Stimulated activated CD8-positive, alpha-beta memory T cell treated with anti-CD3 and anti-CD28 coated beads, Interleukin-12 subunit alpha, Interleukin-12 subunit beta, amount 100 ng/mL, for 1 hour (primary cell): Measurements from ENCODE around the gene RSPH10B.
"Not testable (repeated sequence)": the region's sequence is repeated elsewhere in the genome, so short reads cannot be mapped to it uniquely, and the experiment has no call there.

Experiments used
- DNase-seq: peaks from one replicate; pipeline ENCODE4 v3.0.0-alpha.2; 2020; ENCODE audit warnings: low read depth

RSPH10B gene

DNA sequence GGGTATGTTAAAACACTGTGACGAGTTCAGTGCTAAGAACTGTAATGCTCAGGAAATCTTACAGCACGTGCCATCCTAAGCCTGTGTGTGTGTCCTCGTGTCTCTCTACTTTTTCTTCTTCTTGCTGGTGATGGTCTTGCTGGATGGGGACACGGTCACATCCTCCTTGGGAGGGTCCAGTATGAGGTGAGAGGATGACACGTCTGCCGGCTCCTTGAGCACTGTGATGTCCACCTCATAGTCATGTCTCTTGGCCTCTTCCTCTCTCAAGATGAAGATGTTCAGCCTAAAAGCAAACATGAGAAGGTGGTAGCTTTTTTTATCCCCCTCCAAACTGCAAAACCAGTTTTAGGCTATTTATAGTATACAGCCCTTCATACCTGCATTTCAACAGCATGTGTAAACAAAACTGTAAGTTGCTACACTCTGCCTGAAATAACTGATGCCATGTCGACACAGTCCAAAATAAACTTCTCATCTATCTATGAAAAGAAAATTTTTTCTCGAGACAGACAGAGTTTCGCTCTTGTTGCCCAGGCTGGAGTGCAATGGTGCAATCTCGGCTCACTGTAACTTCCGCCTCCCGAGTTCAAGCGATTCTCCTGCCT, 44.1 kb downstream of the RSPH10B start:
- DNase-seq, result not testable (repeated sequence)

- not testable (repeated sequence) for DNase-seq
Measured at GRCh38 chr7:5924630-5925029, 45.9 kb downstream of the RSPH10B start.

DNA sequence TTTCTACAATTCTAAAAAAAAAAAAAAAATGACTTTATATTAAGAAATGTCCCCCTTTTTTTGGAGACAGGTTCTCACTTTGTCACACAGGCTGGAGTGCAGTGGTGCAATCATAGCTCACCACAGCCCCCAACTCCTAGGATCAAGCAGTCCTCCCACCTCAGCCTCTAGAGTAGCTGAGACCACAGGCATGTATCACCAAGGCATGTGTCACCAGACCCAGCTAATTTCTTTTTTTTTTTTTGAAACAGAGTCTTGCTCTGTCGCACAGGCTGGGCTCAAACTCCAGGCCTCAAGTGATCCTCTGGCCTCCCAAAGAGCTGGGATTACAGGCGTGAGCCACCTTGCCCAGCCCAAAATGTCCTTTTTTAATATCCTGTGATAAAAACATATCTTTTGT, 46.3 kb downstream of the RSPH10B start:
- DNase-seq, result not testable (repeated sequence)

DNA sequence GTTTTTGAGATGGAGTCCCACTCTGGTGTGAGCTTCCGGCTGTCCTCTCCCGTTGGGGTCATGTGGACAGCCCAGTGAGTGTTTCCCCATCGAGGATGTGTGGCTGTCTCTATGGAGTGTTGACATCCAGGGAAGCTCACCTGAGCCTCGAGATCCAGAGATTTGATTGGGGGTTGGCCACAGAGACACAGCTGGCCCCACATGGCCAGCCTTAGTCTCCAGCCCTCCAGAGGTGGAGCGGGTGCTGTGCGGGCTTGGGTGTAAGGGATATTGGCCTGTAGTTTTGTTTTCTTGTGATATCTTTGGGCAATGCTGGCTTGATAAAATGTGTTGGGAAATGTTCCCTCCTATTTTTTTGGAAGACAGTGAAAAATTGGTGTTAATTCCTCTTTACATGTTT, 54.0 kb downstream of the RSPH10B start:
- DNase-seq, result not testable (repeated sequence)

- DNase-seq, result not testable (repeated sequence)
Measured at GRCh38 chr7:5908835-5909234, 61.7 kb downstream of the RSPH10B start.

DNA sequence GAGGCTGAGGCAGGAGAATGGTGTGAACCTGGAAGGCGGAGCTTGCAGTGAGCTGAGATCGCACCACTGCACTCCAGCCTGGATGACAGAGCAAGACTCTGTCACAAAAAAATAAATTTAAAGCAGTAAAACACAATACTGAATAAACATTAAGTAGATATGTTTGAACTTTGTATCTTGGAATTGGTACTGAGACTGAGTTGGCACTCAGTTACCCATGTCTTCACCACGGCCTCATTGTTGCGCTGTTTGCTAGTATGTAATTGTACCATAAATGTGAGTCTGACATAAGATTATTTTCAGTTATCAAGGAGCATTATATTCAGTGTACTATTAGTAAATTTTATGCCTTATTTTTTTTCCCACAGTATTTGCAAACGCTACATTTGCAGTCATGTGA, 65.8 kb downstream of the RSPH10B start:
- not testable (repeated sequence) for DNase-seq

- not testable (repeated sequence) for DNase-seq
Measured at GRCh38 chr7:5903002-5903401, 67.5 kb downstream of the RSPH10B start.

GRCh38 chr7:5898480-5899224, 71.8 kb downstream of the RSPH10B start, which contains the start of gene CCZ1:
Gene CCZ1, plus strand, starts transcription at chr7:5898733. Its CDS starts 67 bp downstream, at chr7:5898800.
- peak; percentile 72 for DNase-seq

- not testable (repeated sequence) for DNase-seq
Measured at GRCh38 chr7:5897369-5897919, 73.0 kb downstream of the RSPH10B start.

GRCh38 chr7:5892498-5892897, 78.0 kb downstream of the RSPH10B start:
- no peak for DNase-seq

DNA sequence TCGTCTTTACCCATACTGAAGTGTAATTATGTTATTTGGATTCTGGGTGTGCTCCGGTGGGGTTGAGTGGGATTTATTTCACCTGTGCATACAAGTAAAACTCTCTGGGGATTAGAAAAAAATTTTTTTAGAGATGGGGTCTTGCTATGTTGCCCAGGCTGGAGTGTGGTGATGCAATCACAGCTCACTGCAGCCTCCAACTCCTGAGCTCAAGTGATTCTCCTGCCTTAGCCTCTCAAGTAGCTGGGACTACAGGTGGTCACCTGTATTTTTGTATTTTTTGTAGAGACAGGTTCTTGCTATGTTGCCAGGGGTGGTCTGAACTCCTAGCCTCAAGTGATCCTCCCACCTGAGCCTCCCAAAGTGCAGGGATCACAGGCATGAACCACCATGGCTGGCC, 80.2 kb downstream of the RSPH10B start:
- not testable (repeated sequence) for DNase-seq

GRCh38 chr7:5888021-5888420, 82.5 kb downstream of the RSPH10B start:
- DNase-seq, result not testable (repeated sequence)

GRCh38 chr7:5884431-5884830, 86.1 kb downstream of the RSPH10B start:
- not testable (repeated sequence) for DNase-seq

GRCh38 chr7:5880106-5880505, 90.4 kb downstream of the RSPH10B start:
- DNase-seq, result not testable (repeated sequence)

DNA sequence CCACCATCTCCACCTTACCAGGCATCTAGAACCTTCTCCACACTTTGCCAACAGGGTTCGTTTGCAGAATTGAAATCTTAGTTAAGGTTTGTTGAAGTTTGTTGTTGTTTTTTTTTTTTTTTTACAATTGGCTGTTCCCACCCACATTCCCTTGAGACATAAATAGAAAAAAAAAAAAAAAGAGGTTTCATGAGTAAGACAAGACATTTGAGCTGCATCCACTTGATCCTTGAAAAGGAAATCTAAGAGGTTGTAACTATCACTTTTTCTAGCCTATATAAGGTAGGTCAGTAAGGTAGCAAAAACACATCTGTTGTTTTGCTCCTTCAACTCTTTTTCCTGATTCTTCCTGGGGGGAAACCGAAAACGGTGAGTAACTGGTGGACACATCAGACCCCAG, 90.9 kb downstream of the RSPH10B start:
- not testable (repeated sequence) for DNase-seq
